ENCODE measurements around the gene TMEM242.
"Not testable (repeated sequence)": the region's sequence is repeated elsewhere in the genome, so short reads cannot be mapped to it uniquely, and the experiment has no call there.

Gene TMEM242

GRCh38 chr6:157323966-157324300 lies 614 bp upstream of the TMEM242 start:
- no peak for DNase-seq (ENCODE audit: low read depth)

GRCh38 chr6:157322792-157323254 lies 496 bp downstream of the TMEM242 start:
- DNase-seq (ENCODE audit: low read depth) = no peak

GRCh38 chr6:157316871-157317814 lies 6.2 kb downstream of the TMEM242 start:
- DNase-seq (ENCODE audit: low read depth) = no peak

- DNase-seq (ENCODE audit: low read depth) = no peak
Measured at GRCh38 chr6:157314705-157315321, 8.5 kb downstream of the TMEM242 start.

- DNase-seq (ENCODE audit: low read depth) = no peak
Measured at GRCh38 chr6:157313531-157314467, 9.5 kb downstream of the TMEM242 start.

GRCh38 chr6:157312757-157313156 lies 10.6 kb downstream of the TMEM242 start:
- DNase-seq (ENCODE audit: low read depth) = no peak

GRCh38 chr6:157310693-157311092 lies 12.6 kb downstream of the TMEM242 start:
- not testable (repeated sequence) for DNase-seq (ENCODE audit: low read depth)

GRCh38 chr6:157307661-157308060 lies 15.7 kb downstream of the TMEM242 start:
- no peak for DNase-seq (ENCODE audit: low read depth)

GRCh38 chr6:157305670-157306653 lies 17.4 kb downstream of the TMEM242 start:
- DNase-seq (ENCODE audit: low read depth) = no peak

GRCh38 chr6:157304899-157305663 lies 18.2 kb downstream of the TMEM242 start:
- no peak for DNase-seq (ENCODE audit: low read depth)

GRCh38 chr6:157302736-157303135 lies 20.6 kb downstream of the TMEM242 start:
- DNase-seq (ENCODE audit: low read depth) = no peak

GRCh38 chr6:157300436-157300835 lies 22.9 kb downstream of the TMEM242 start:
- no peak for DNase-seq (ENCODE audit: low read depth)

GRCh38 chr6:157300006-157300405 lies 23.3 kb downstream of the TMEM242 start:
- no peak for DNase-seq (ENCODE audit: low read depth)

- DNase-seq (ENCODE audit: low read depth) = no peak
Measured at GRCh38 chr6:157298216-157298724, 25.0 kb downstream of the TMEM242 start.

GRCh38 chr6:157294654-157295053 lies 28.7 kb downstream of the TMEM242 start:
- DNase-seq (ENCODE audit: low read depth) = no peak

- no peak for DNase-seq (ENCODE audit: low read depth)
Measured at GRCh38 chr6:157293780-157294179, 29.5 kb downstream of the TMEM242 start.

- no peak for DNase-seq (ENCODE audit: low read depth)
Measured at GRCh38 chr6:157292202-157292601, 31.1 kb downstream of the TMEM242 start.

GRCh38 chr6:157291356-157291755 lies 32.0 kb downstream of the TMEM242 start:
- no peak for DNase-seq (ENCODE audit: low read depth)

GRCh38 chr6:157290797-157291196 lies 32.5 kb downstream of the TMEM242 start:
- no peak for DNase-seq (ENCODE audit: low read depth)

- no peak for DNase-seq (ENCODE audit: low read depth)
Measured at GRCh38 chr6:157289764-157290163, 33.6 kb downstream of the TMEM242 start.

Data from T follicular helper cell (primary cell).